ENCODE measurements around the gene AGAP2. TPM values are rescaled to one million over a fixed set of nuclear protein-coding genes. Genes with fewer than 3 reads are reported as not detected.
"Not testable (repeated sequence)": the region's sequence is repeated elsewhere in the genome, so short reads cannot be mapped to it uniquely, and the experiment has no call there.

AGAP2 gene
- total RNA-seq, 2 experiments from 2014 or later: 21.0 to 21.2 TPM

DNA sequence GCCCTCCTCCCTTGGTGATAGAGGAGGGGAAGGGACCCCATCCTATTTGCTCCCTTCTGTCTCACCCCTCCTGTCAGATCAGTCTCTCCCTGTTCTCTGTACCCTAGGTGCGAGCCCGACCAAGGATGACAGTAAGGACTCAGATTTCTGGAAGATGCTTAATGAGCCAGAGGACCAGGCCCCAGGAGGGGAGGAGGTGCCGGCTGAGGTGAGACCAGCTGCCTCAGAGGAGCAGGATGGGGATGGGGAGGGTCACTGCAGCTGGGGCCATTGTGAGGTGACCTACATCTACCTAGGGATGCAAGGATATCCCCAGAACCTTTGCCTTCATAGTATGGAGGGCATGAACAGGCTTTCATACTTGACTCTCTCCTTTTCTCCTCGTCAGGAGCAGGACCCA is 22.2 kb downstream of the AGAP2 start:
- Mint-ChIP-seq H3K36me3 (ENCODE audit: low read depth) (peaks cover 77% of the 10 kb centered on the region), H3K4me1 (ENCODE audit: low read depth) (peaks cover 6% of the 10 kb centered on the region), H3K9me3 (no peaks in the 10 kb centered on the region), H3K27me3 (no peaks in the 10 kb centered on the region), H3K27ac (no peak overlapping the region), H3K4me3 (no peak overlapping the region)
- H3K27ac ChIP-seq (ENCODE audit: low read depth in 1 of 2, low read length in 2 of 2): no peak overlapping the region
- no peaks in the 10 kb centered on the region for H3K9me3 ChIP-seq (ENCODE audit: control insufficient read depth in 1 of 2, insufficient read depth in 1 of 2, low read length in 2 of 2)
- ATAC-seq (ENCODE audit: poor library complexity) (no peak), DNase-seq (no peak)
- H3K4me3 ChIP-seq (ENCODE audit: low read length): no peak overlapping the region
- TF ChIP-seq, protein P1, sequence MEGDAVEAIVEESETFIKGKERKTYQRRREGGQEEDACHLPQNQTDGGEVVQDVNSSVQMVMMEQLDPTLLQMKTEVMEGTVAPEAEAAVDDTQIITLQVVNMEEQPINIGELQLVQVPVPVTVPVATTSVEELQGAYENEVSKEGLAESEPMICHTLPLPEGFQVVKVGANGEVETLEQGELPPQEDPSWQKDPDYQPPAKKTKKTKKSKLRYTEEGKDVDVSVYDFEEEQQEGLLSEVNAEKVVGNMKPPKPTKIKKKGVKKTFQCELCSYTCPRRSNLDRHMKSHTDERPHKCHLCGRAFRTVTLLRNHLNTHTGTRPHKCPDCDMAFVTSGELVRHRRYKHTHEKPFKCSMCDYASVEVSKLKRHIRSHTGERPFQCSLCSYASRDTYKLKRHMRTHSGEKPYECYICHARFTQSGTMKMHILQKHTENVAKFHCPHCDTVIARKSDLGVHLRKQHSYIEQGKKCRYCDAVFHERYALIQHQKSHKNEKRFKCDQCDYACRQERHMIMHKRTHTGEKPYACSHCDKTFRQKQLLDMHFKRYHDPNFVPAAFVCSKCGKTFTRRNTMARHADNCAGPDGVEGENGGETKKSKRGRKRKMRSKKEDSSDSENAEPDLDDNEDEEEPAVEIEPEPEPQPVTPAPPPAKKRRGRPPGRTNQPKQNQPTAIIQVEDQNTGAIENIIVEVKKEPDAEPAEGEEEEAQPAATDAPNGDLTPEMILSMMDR (IDR thresholded peaks at IDR 0.05): no peak
- H3K27me3 ChIP-seq (ENCODE audit: control insufficient read depth in 1 of 2, insufficient read depth in 2 of 2, low read length in 2 of 2): no peaks in the 10 kb centered on the region
- H3K36me3 ChIP-seq (ENCODE audit: insufficient read depth, low read length): peaks cover 75% of the 10 kb centered on the region
- ChIA-PET CTCF (no interaction called here), POLR2A (no interaction called here)
- no peaks in the 10 kb centered on the region for H3K4me1 ChIP-seq (ENCODE audit: insufficient read depth, low read length)
- intact Hi-C loops (cut with DNase I, micrococcal nuclease): no loop called here

DNA sequence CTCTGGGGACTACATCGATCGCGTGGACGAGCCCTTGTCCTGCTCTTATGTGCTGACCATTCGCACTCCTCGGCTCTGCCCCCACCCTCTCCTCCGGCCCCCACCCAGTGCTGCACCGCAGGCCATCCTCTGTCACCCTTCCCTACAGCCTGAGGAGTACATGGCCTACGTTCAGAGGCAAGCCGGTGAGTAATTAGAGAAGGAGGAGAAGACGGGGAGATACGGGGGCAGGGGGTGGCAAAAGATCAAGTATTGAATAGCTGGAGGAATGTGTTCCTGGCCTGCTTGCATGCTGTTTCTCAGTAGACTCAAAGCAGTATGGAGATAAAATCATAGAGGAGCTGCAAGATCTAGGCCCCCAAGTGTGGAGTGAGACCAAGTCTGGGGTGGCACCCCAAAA is 22.8 kb downstream of the AGAP2 start:
- Mint-ChIP-seq H3K36me3 (ENCODE audit: low read depth) (peaks cover 77% of the 10 kb centered on the region), H3K27ac (no peak overlapping the region), H3K9me3 (no peaks in the 10 kb centered on the region), H3K4me3 (no peak overlapping the region), H3K27me3 (no peaks in the 10 kb centered on the region), H3K4me1 (ENCODE audit: low read depth) (peaks cover 6% of the 10 kb centered on the region)
- DNase-seq (no peak), ATAC-seq (ENCODE audit: poor library complexity) (no peak)
- TF ChIP-seq, protein P1 (IDR thresholded peaks at IDR 0.05): no peak
- Histone ChIP-seq H3K9me3 (ENCODE audit: control insufficient read depth in 1 of 2, insufficient read depth in 1 of 2, low read length in 2 of 2) (no peaks in the 10 kb centered on the region), H3K27me3 (ENCODE audit: control insufficient read depth in 1 of 2, insufficient read depth in 2 of 2, low read length in 2 of 2) (no peaks in the 10 kb centered on the region), H3K27ac (ENCODE audit: low read depth in 1 of 2, low read length in 2 of 2) (no peak overlapping the region), H3K4me3 (ENCODE audit: low read length) (no peak overlapping the region), H3K4me1 (ENCODE audit: insufficient read depth, low read length) (no peaks in the 10 kb centered on the region), H3K36me3 (ENCODE audit: insufficient read depth, low read length) (peaks cover 74% of the 10 kb centered on the region)
- intact Hi-C loops (cut with DNase I, micrococcal nuclease): no loop called here
- ChIA-PET CTCF (no interaction called here), POLR2A (no interaction called here)

DNA sequence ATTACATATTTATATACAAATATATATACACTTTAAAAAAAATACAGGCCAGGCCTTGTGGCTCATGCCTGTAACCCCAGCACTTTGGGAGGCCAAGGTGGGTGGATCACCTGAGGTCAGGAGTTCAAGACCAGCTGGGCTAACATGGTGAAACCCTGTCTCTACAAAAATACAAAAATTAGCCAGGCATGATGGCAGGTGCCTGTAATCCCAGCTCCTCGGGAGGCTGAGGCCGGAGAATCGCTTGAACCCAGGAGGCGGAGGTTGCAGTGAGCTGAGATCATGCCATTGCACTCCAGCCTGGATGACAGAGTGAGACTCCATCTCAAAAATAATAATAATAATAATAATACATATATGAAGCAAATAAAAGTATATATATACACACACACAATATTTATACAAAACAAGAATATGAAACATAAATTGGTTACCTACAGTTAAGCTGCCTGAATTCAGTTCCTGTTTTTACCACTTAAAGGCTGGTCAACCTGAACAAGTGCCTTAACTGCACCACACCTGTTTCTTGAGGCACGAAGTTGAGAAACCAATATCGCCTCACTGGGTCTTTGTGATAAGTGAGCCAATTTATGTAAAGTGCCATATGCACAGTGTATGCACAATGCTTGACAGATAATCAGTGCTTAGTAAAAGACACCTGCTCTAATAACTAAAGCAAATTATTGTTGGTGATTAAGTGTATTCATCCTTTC is 23.4 kb downstream of the AGAP2 start:
- DNase-seq; H3K27ac ChIP-seq (ENCODE audit: low read depth in 1 of 2, low read length in 2 of 2); H3K27me3 ChIP-seq (ENCODE audit: control insufficient read depth in 1 of 2, insufficient read depth in 2 of 2, low read length in 2 of 2); intact Hi-C loops (cut with DNase I, micrococcal nuclease); H3K9me3 ChIP-seq (ENCODE audit: control insufficient read depth in 1 of 2, insufficient read depth in 1 of 2, low read length in 2 of 2); POLR2A ChIA-PET; H3K27me3 Mint-ChIP-seq; CTCF ChIA-PET; H3K4me3 ChIP-seq (ENCODE audit: low read length); H3K4me3 Mint-ChIP-seq; H3K4me1 ChIP-seq (ENCODE audit: insufficient read depth, low read length); H3K9me3 Mint-ChIP-seq; H3K4me1 Mint-ChIP-seq (ENCODE audit: low read depth); ATAC-seq (ENCODE audit: poor library complexity); H3K27ac Mint-ChIP-seq: not testable (repeated sequence)
- peaks cover 73% of the 10 kb centered on the region for H3K36me3 ChIP-seq (ENCODE audit: insufficient read depth, low read length)
- H3K36me3 Mint-ChIP-seq (ENCODE audit: low read depth): peaks cover 77% of the 10 kb centered on the region

DNA sequence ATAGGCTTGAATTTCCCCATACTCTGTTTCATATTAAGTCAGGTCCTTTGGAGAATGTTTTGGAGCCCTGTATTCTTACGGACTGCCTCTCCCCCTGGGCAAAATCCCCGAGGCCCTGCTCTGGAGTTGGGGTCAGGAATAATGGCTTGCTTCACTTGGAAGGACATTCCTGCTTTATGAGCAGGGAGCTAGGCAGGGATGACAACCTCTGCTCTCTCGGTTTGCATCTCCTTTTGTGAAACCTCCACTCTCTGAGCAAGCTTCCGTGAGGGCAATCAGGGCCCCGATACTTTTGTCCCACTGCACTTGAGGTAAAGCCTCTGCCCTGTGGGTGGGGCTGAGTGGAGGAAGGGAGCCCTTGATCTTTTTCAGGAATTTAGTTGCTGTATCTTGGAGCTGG is 25.3 kb downstream of the AGAP2 start:
- H3K4me3 Mint-ChIP-seq: no peak overlapping the region
- H3K36me3 ChIP-seq (ENCODE audit: insufficient read depth, low read length): peaks cover 60% of the 10 kb centered on the region
- H3K4me1 ChIP-seq (ENCODE audit: insufficient read depth, low read length): no peaks in the 10 kb centered on the region
- intact Hi-C loops (cut with DNase I, micrococcal nuclease): no loop called here
- peaks cover 5% of the 10 kb centered on the region for H3K4me1 Mint-ChIP-seq (ENCODE audit: low read depth)
- no peak overlapping the region for H3K4me3 ChIP-seq (ENCODE audit: low read length)
- CTCF ChIA-PET: no interaction called here
- H3K9me3 ChIP-seq (ENCODE audit: control insufficient read depth in 1 of 2, insufficient read depth in 1 of 2, low read length in 2 of 2): no peaks in the 10 kb centered on the region
- POLR2A ChIA-PET: interaction anchor here (0.6 kb wide), 1 partner anchor 1143 kb away, joined by 3 read pairs; no protein-coding TSS in a partner anchor
- H3K9me3 Mint-ChIP-seq: no peaks in the 10 kb centered on the region
- no peak overlapping the region for H3K27ac Mint-ChIP-seq
- ATAC-seq (ENCODE audit: poor library complexity): no peak
- no peak overlapping the region for H3K27ac ChIP-seq (ENCODE audit: low read depth in 1 of 2, low read length in 2 of 2)
- H3K27me3 ChIP-seq (ENCODE audit: control insufficient read depth in 1 of 2, insufficient read depth in 2 of 2, low read length in 2 of 2): no peaks in the 10 kb centered on the region
- TF ChIP-seq, protein P1 (IDR thresholded peaks at IDR 0.05): no peak
- no peaks in the 10 kb centered on the region for H3K27me3 Mint-ChIP-seq
- DNase-seq: no peak
- peaks cover 77% of the 10 kb centered on the region for H3K36me3 Mint-ChIP-seq (ENCODE audit: low read depth)

All from CD4-positive, alpha-beta T cell (primary cell).